Sigmoid colon (tissue), 7 donors: ENCODE data around the gene NUP188. TPM values are rescaled to one million over a fixed set of nuclear protein-coding genes. Genes with fewer than 3 reads are reported as not detected.

Experiments
- DNase-seq: peaks from one replicate; pipeline ENCODE4 v3.0.0-alpha.2; 2019
- H3K27ac ChIP-seq, 4 donors: fragments of 200-600 bp; sonication (generic); one replicate each; pipeline ENCODE4 v1.5.1; 2016 to 2019; ENCODE audit warnings: mild to moderate bottlenecking in 1 of 4
- H3K27me3 ChIP-seq, 3 donors: fragments of 200-600 bp; sonication (generic); one replicate each; pipeline ENCODE4 v1.5.1; 2019; ENCODE audit warnings: mild to moderate bottlenecking in 1 of 3
- H3K36me3 ChIP-seq, 4 donors: fragments of 200-600 bp; sonication (generic); one replicate each; pipeline ENCODE4 v1.5.1; 2016 to 2019
- H3K4me1 ChIP-seq, 4 donors: fragments of 200-600 bp; sonication (generic); one replicate each; pipeline ENCODE4 v1.5.1; 2017 to 2019
- H3K4me3 ChIP-seq, 4 donors: fragments of 200-600 bp; sonication (generic); one replicate each; pipeline ENCODE4 v1.5.1; 2017 to 2019; ENCODE audit warnings: mild to moderate bottlenecking in 2 of 4, moderate library complexity in 1 of 4
- H3K9me3 ChIP-seq, 4 donors: fragments of 200-600 bp in 3 of 4; sonication (generic) in 3 of 4; one replicate each; pipeline versions ENCODE4 v1.5.1 to v1.6.1; 2013 to 2019
- CTCF ChIP-seq, 4 experiments: fragments of 450-650 bp in 3 of 4; fragments of 200-600 bp in 1 of 4; IDR thresholded peaks; one replicate each; pipeline ENCODE4 v1.5.1; 2016 to 2019; ENCODE audit warnings: antibody characterized with exemption in 4 of 4, mild to moderate bottlenecking in 3 of 4, moderate library complexity in 2 of 4
- EP300 ChIP-seq, 4 donors: sonication (generic); formaldehyde crosslinking; IDR thresholded peaks; one replicate each; pipeline ENCODE4 v1.6.1; 2017; ENCODE audit warnings: antibody characterized with exemption in 4 of 4
- POLR2A ChIP-seq, 2 donors: fragments of 450-650 bp; IDR thresholded peaks; one replicate each; pipeline ENCODE4 v1.6.1; 2016; ENCODE audit warnings: antibody characterized with exemption in 2 of 2, mild to moderate bottlenecking in 2 of 2, moderate library complexity in 2 of 2
- POLR2AphosphoS5 ChIP-seq, 4 donors: sonication (generic); formaldehyde crosslinking; IDR thresholded peaks; one replicate each; pipeline ENCODE4 v1.6.1; 2017; ENCODE audit warnings: antibody characterized with exemption in 4 of 4
- WGBS, 2 donors: extraction: QIAGEN DNeasy Blood & Tissue Kit; methylation state at CpG; one replicate each; pipeline ENCODE4 v1.1.7; 2013; 5-methylcytosine and 5-hydroxymethylcytosine counted together
- intact Hi-C: fragments of 100-400 bp; cut with DNase I; formaldehyde crosslinking; loops from one replicate; pipeline ENCODE4 v1.15.1; 2023
- polyA plus RNA-seq, 3 donors: library from polyadenylated mRNA; stranded (reverse); fragments of 200-250 nt; gene quantifications; one replicate each; pipeline ENCODE4 v1.2.3, GENCODE V29; 2013
- total RNA-seq, 4 donors: library from RNA; depleted of rRNA; stranded (reverse); fragments of >200 nt; gene quantifications; one replicate each; pipeline ENCODE4 v1.1.0, GENCODE V29; 2016
- donor health status: healthy with polysubstance abuse.
- donor health status: Bipolar disorder and iron deficiency.
- donor health status: healthy.

NUP188 gene
- total and polyA plus RNA-seq, 7 donors = 3.7 to 28.8 (median 21.3) TPM

GRCh38 chr9:128936171-128936865 lies 11.2 kb upstream of the NUP188 start:
- intact Hi-C loops = no loop called here
- Histone ChIP-seq H3K36me3 (peaks cover 0 to 16% (median 0%) of the 10 kb centered on the region in 4 donors), H3K27me3 (no peaks in the 10 kb centered on the region), H3K9me3 (no peaks in the 10 kb centered on the region), H3K4me1 (peaks cover 0 to 11% (median 0%) of the 10 kb centered on the region in 4 donors), H3K4me3 (no peak overlapping the region), H3K27ac (no peak overlapping the region)
- 81 to 88% methylated on average over 11 of the region's 11 CpGs for WGBS, 2 donors
- DNase-seq = peak; percentile 52
- TF ChIP-seq POLR2A (IDR thresholded peaks at IDR 0.05) (no peak), EP300 (IDR thresholded peaks at IDR 0.05) (no peak), CTCF (IDR thresholded peaks at IDR 0.05) (no peak), POLR2AphosphoS5 (IDR thresholded peaks at IDR 0.05) (no peak)

- intact Hi-C loops = no loop called here
- 95 to 96% methylated on average over 9 of the region's 9 CpGs for WGBS, 2 donors
- Histone ChIP-seq H3K4me3 (no peak overlapping the region), H3K27me3 (no peaks in the 10 kb centered on the region), H3K9me3 (no peaks in the 10 kb centered on the region), H3K4me1 (peaks cover 0 to 11% (median 0%) of the 10 kb centered on the region in 4 donors), H3K27ac (no peak overlapping the region), H3K36me3 (peaks cover 0 to 25% (median 2%) of the 10 kb centered on the region in 4 donors)
- TF ChIP-seq POLR2A (IDR thresholded peaks at IDR 0.05) = no peak
- TF ChIP-seq CTCF (IDR thresholded peaks at IDR 0.05) = no peak
- TF ChIP-seq EP300 (IDR thresholded peaks at IDR 0.05) = no peak
- no peak for TF ChIP-seq POLR2AphosphoS5 (IDR thresholded peaks at IDR 0.05)
- peak; percentile 18 for DNase-seq
Observed at GRCh38 chr9:128937310-128938165, 10.0 kb upstream of the NUP188 start.

- Histone ChIP-seq H3K9me3 (no peaks in the 10 kb centered on the region), H3K27me3 (no peaks in the 10 kb centered on the region), H3K27ac (peak overlapping the region in 3 of 4 donors; percentile 23 to 30 (median 28)), H3K4me1 (peaks cover 0 to 11% (median 0%) of the 10 kb centered on the region in 4 donors), H3K4me3 (no peak overlapping the region), H3K36me3 (peaks cover 0 to 34% (median 4%) of the 10 kb centered on the region in 4 donors)
- intact Hi-C loops = no loop called here
- TF ChIP-seq POLR2AphosphoS5 (IDR thresholded peaks at IDR 0.05) (no peak), CTCF (IDR thresholded peaks at IDR 0.05) (no peak), POLR2A (IDR thresholded peaks at IDR 0.05) (no peak), EP300 (IDR thresholded peaks at IDR 0.05) (no peak)
- DNase-seq = peak; percentile 56
- 79 to 83% methylated on average over 15 of the region's 15 CpGs for WGBS, 2 donors
Observed at GRCh38 chr9:128940271-128940921, 7.1 kb upstream of the NUP188 start.

GRCh38 chr9:128940946-128941755 lies 6.3 kb upstream of the NUP188 start:
- Histone ChIP-seq H3K9me3 (no peaks in the 10 kb centered on the region), H3K36me3 (peaks cover 0 to 37% (median 4%) of the 10 kb centered on the region in 4 donors), H3K27me3 (no peaks in the 10 kb centered on the region), H3K4me1 (peaks cover 0 to 14% (median 2%) of the 10 kb centered on the region in 4 donors), H3K4me3 (no peak overlapping the region), H3K27ac (peak overlapping the region in 3 of 4 donors; percentile 23 to 30 (median 28))
- intact Hi-C loops = no loop called here
- peak; percentile 42 for DNase-seq
- 91 to 94% methylated on average over 12 of the region's 12 CpGs for WGBS, 2 donors
- TF ChIP-seq CTCF (IDR thresholded peaks at IDR 0.05) (no peak), EP300 (IDR thresholded peaks at IDR 0.05) (no peak), POLR2AphosphoS5 (IDR thresholded peaks at IDR 0.05) (no peak), POLR2A (IDR thresholded peaks at IDR 0.05) (no peak)
